HG03095 (cell line): ENCODE results near the gene SLC51B.
"Not testable (repeated sequence)": the region's sequence is repeated elsewhere in the genome, so short reads cannot be mapped to it uniquely, and the experiment has no call there.

ENCODE experiments used
- ATAC-seq: cut with Tn5 transposase; IDR thresholded peaks from one replicate; pipeline ENCODE4 v1.9.1; 2021; ENCODE audit warnings: moderate library complexity; ENCODE audit not compliant: unreplicated experiment

Gene SLC51B

GRCh38 chr15:65066001-65066634 is 20.9 kb downstream of the SLC51B start:
- no peak for ATAC-seq

- no peak for ATAC-seq
Measured at GRCh38 chr15:65066635-65067316, 21.6 kb downstream of the SLC51B start.

GRCh38 chr15:65067317-65067644 is 22.1 kb downstream of the SLC51B start:
- ATAC-seq: no peak

- ATAC-seq: no peak
Measured at GRCh38 chr15:65067645-65068402, 22.6 kb downstream of the SLC51B start, which contains the start of gene RASL12. Gene RASL12, minus strand, starts transcription at chr15:65067991. Its CDS starts 156 bp downstream, at chr15:65067835.

GRCh38 chr15:65068403-65068788 is 23.2 kb downstream of the SLC51B start:
- no peak for ATAC-seq

DNA sequence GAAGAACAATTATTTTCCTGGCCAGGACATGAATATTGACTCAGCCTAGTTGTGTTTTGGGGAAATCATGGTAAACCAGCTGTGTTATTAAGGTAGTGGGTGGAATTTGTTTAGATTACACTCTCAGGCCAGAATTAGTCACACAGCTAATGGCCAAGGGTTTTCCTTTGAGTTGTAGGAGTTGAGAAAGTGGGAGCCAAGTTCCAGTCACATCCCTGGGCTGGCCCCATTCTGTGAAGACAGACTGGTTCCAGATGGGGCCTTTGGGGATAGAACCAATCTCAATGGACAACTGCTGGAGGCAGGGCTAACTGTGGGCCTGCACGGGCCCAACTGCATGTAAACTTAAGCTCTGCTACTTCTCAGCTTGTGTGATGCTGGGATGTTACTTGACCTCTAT is 24.0 kb downstream of the SLC51B start:
- no peak for ATAC-seq

DNA sequence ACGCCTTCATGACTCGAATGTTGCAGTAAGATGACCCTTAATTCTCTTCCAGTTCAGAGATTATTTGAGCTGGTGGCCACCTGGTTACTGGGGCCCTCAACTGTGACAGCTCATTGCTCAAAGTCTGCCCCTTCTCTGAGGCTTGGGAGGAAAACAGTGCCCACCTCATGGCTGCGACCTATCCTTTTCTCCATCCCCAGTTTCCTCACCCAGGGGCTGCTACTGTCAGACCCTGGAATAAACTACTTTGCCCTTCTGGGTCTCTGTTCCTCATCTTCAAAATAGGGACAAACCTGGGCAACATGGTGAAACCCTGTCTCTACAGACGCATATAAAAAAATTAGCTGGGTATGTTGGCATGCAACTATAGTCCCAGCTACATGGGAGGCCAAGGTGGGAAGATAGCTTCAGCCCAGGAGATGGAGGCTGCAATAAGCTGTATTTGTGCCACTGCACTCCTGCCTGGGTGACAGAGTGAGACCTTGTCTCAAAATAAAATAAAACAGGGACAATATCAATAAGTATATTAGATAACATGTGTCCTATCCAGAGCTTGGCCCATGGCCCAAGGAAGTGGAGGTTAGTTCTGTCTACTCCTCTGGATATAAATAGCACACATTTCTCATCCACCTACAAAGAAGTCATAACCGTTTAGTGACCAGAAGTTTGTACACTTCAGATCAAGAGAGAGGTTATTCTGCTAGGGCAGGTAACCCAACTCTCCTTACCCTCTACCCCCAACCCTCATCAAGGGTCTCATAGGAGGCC is 24.8 kb downstream of the SLC51B start:
- ATAC-seq: no peak

DNA sequence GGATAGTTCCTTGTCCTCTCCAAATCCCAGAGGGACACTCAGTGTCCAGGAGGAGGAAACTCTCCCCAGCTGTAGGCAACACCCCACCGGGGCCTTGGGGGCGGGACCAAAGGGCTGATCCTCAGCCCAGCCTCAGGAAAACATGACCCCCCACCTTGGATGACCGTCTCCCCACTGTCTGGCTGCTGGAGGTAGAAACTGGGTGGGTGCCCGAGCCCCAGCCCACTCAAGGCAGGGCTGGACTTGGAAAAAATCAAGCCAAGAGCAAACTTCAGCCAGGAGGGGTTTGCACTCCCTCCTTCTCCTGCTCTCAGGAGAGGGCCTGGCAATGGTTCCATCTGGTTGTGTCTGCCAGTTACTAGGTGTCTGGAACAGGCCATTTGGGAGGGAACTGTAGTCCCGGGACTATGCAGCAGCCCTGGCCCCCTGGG is 26.2 kb downstream of the SLC51B start:
- no peak for ATAC-seq

- ATAC-seq: no peak
Measured at GRCh38 chr15:65072027-65072426, 26.8 kb downstream of the SLC51B start.

DNA sequence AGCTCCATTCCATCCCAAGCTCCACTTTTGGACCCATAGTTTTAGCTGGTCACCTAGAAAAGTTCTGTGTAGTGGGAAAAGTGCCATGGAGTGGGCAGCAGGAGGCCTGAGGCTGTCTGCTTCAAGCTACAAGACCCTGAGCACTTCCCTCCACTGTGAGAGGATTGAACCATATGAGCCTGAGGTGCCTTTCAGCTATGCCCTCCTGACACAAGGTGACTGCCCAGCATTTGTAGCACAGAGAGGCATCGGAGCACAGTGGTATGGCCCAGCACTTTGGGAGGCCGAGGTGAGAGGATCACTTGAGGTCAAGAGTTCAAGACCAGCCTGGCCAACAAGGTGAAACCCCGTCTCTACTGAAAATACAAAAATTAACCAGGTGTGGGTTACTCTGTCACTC is 27.4 kb downstream of the SLC51B start:
- no peak for ATAC-seq

- not testable (repeated sequence) for ATAC-seq
Measured at GRCh38 chr15:65074946-65075345, 29.8 kb downstream of the SLC51B start.

GRCh38 chr15:65075607-65076395 is 30.6 kb downstream of the SLC51B start:
- ATAC-seq: not testable (repeated sequence)

GRCh38 chr15:65076486-65077290 is 31.5 kb downstream of the SLC51B start, which contains the start of gene KBTBD13:
Gene KBTBD13, plus strand, starts transcription at chr15:65076746. Its CDS starts 70 bp downstream, at chr15:65076816.
- no peak for ATAC-seq

DNA sequence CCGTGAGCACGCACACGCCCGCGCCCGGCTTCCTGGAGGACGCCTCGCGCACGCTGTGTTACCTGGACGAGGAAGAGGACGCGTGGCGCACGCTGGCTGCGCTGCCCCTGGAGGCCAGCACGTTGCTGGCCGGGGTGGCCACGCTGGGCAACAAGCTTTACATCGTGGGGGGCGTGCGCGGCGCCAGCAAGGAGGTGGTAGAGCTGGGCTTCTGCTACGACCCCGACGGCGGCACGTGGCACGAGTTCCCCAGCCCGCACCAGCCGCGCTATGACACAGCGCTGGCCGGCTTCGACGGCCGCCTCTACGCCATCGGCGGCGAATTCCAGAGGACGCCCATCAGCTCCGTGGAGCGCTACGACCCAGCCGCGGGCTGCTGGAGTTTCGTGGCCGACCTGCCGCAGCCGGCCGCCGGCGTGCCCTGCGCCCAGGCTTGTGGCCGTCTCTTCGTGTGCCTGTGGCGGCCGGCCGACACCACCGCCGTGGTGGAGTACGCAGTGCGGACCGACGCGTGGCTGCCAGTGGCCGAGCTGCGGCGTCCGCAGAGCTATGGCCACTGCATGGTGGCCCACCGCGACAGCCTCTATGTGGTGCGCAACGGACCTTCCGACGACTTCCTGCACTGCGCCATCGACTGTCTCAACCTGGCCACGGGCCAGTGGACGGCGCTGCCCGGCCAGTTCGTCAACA is 32.2 kb downstream of the SLC51B start:
- no peak for ATAC-seq

DNA sequence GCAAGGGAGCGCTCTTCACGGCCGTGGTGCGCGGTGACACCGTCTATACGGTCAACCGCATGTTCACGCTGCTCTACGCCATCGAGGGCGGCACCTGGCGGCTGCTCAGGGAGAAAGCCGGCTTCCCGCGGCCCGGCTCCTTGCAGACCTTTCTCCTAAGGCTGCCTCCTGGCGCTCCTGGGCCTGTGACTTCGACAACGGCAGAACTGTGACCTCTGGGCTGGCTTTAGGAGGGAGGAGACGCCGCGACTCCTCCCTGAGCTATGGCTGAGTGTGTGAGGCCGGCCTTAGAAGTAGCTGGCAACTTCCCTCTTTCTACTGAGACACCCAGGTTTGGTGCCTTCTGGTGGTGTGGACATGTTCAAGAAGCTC is 32.8 kb downstream of the SLC51B start:
- no peak for ATAC-seq

GRCh38 chr15:65079580-65079979 is 34.4 kb downstream of the SLC51B start:
- no peak for ATAC-seq

- no peak for ATAC-seq
Measured at GRCh38 chr15:65081270-65081669, 36.1 kb downstream of the SLC51B start.

- no peak for ATAC-seq
Measured at GRCh38 chr15:65081758-65082157, 36.6 kb downstream of the SLC51B start.
